Measurements from ENCODE around the gene TUBGCP5.

GRCh38 chr15:22956978-22957260, 82.5 kb downstream of the TUBGCP5 start:
- TF ChIP-seq CTCF (IDR thresholded peaks at IDR 0.05), result no peak
- TF ChIP-seq EZH2 (IDR thresholded peaks at IDR 0.05), result no peak
- TF ChIP-seq EZH2phosphoT487 (IDR thresholded peaks at IDR 0.05), result no peak
